Measurements from ENCODE around the gene RHBDF1. TPM values are rescaled to one million over a fixed set of nuclear protein-coding genes. Genes with fewer than 3 reads are reported as not detected.
A peak's percentile ranks its signal among the peaks of the same experiment; 100 is the strongest.

The RHBDF1 gene
- total and polyA plus RNA-seq, 10 donors, result 6.5 to 23.0 (median 10.6) TPM

DNA sequence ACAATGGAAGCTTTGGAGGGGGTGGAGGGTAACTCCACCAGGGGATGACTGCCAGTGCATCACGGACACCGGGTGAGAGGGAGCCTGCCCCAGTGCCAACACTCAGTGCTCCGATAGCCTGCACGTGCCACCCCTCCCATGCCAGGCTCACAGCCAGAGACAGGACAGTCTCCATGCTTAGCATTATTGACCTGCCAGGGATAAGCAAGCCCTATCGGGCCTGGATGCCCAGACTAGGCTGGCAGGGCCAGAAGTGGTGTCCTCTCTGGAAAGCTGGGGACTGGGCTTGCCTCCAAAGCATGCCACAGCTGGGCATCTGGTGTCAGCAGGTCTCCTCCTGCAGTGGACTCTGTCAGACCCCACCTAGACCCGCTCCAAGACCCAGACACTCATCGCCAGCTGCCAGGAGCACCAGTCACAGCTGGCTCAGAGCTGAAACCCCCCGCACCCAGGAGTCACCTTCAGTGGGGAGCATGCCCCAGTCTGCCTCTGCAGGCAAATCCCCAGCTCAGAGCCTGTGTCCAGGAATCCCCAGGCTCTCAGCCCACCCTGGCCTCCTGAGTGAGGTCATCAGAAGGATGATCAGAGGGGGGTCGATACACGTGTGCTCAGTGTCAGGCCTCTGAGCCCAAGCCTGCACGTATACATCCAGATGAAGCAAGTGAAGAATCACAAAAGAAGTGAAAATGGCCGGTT is 1.8 kb upstream of the RHBDF1 start:
- H3K9me3 ChIP-seq, result no peaks in the 10 kb centered on the region
- H3K4me3 ChIP-seq, result no peak overlapping the region
- peaks cover 0 to under 1% (median 0%) of the 10 kb centered on the region in 6 donors for H3K36me3 ChIP-seq
- intact Hi-C loops (cut with DNase I; ENCODE audit: low total_unique reads), result no loop called here
- peaks cover 0 to 40% (median 10%) of the 10 kb centered on the region in 7 donors for H3K27me3 ChIP-seq (replicated peaks in 1 of 7)
- peaks cover 23 to 85% (median 59%) of the 10 kb centered on the region in 6 donors for H3K4me1 ChIP-seq
- H3K27ac ChIP-seq, result peak overlapping the region in 3 of 8 donors; percentile 13 to 94 (median 30)
- TF ChIP-seq POLR2AphosphoS5 (IDR thresholded peaks at IDR 0.05) (no peak), POLR2A (IDR thresholded peaks at IDR 0.05) (no peak)
- TF ChIP-seq, protein P1, sequence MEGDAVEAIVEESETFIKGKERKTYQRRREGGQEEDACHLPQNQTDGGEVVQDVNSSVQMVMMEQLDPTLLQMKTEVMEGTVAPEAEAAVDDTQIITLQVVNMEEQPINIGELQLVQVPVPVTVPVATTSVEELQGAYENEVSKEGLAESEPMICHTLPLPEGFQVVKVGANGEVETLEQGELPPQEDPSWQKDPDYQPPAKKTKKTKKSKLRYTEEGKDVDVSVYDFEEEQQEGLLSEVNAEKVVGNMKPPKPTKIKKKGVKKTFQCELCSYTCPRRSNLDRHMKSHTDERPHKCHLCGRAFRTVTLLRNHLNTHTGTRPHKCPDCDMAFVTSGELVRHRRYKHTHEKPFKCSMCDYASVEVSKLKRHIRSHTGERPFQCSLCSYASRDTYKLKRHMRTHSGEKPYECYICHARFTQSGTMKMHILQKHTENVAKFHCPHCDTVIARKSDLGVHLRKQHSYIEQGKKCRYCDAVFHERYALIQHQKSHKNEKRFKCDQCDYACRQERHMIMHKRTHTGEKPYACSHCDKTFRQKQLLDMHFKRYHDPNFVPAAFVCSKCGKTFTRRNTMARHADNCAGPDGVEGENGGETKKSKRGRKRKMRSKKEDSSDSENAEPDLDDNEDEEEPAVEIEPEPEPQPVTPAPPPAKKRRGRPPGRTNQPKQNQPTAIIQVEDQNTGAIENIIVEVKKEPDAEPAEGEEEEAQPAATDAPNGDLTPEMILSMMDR (IDR thresholded peaks at IDR 0.05 in 8 of 11, conservative IDR thresholded peaks at IDR 0.05 in 3 of 11), result no peak
- DNase-seq, result no peak
- 72 to 90% (median 79%) methylated on average over 10 to 12 of the region's 12 CpGs for WGBS, 5 donors

DNA sequence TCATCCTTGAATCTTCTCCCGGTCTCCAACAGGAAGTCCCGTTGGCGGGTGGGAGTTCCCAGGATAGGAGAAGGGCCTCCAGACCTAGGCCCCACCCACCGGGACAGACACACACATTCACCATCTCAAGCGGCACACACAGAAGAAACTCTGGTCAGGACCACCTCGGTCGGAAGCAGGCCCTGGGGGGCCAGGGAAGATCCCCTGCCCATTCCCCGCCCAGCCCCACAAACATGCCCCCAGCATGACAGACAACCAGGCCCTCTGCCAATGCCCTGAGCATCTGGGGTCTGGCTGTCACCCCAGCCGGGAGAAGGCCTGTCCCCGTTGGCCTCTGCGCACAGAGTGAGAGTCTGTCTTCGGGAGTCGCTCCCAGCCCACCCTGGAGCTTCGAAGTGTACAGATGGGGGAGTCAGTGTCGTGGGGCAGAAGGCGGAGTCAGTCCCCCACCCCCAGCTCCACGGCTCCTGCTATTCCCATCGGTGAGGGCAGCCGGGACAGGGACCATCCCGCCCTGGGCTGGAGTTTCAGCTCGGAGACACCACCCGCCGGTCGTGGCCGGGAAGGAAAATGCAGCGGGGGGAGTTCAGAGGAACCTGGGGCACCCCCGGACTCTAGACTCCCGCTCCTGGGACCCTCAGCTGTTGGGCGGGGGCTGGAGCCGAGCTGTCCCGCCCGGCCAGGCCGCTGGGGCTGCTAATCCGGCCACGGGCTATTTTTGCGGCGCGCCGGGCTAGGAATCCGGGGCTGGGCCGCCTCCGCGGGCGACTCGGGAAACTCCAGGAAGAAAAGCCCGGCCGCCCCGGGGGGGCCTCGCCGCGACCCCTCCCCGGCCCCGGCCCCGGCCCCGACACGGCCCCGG is 660 bp downstream of the RHBDF1 start:
- H3K4me3 ChIP-seq, result peak overlapping the region; percentile 22 to 70 (median 44)
- 16 to 30% (median 25%) methylated on average over 28 to 57 of the region's 57 CpGs for WGBS, 5 donors
- peaks cover 8 to 86% (median 44%) of the 10 kb centered on the region in 6 donors for H3K4me1 ChIP-seq
- H3K27me3 ChIP-seq (replicated peaks in 1 of 7), result peaks cover 0 to 40% (median 10%) of the 10 kb centered on the region in 7 donors
- H3K27ac ChIP-seq, result peak overlapping the region; percentile 19 to 94 (median 76)
- intact Hi-C loops (cut with DNase I; ENCODE audit: low total_unique reads), result no loop called here
- no peaks in the 10 kb centered on the region for H3K36me3 ChIP-seq
- DNase-seq, result no peak
- TF ChIP-seq, protein P1 (IDR thresholded peaks at IDR 0.05 in 8 of 11, conservative IDR thresholded peaks at IDR 0.05 in 3 of 11), result no peak
- TF ChIP-seq POLR2A (IDR thresholded peaks at IDR 0.05), result no peak
- TF ChIP-seq POLR2AphosphoS5 (IDR thresholded peaks at IDR 0.05), result peak; percentile 36 to 61 (median 57)
- H3K9me3 ChIP-seq, result no peaks in the 10 kb centered on the region

DNA sequence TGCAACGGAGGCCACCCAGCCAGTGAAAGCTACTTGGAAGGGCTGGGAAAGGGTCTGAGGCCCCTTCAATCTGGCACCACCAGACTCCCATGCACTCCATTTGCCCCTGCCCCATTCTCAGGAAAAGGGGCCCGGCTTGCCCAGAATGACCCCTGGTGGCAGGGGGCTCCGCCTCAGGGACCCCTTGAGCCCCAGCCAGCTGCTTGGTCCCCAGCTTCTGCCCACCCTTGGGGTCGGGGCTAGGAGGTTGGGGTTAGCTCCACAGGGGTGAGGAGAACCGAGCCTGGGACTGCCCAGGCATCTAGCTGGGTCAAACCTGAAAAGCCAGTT is 1.3 kb downstream of the RHBDF1 start:
- Histone ChIP-seq H3K4me3 (peak overlapping the region in 6 of 8 donors; percentile 36 to 70 (median 47)), H3K9me3 (no peaks in the 10 kb centered on the region), H3K27ac (peak overlapping the region in 6 of 8 donors; percentile 36 to 94 (median 77)), H3K36me3 (no peaks in the 10 kb centered on the region), H3K27me3 (replicated peaks in 1 of 7) (peaks cover 0 to 40% (median 10%) of the 10 kb centered on the region in 7 donors), H3K4me1 (peaks cover 3 to 86% (median 40%) of the 10 kb centered on the region in 6 donors)
- intact Hi-C loops (cut with DNase I; ENCODE audit: low total_unique reads), result no loop called here
- no peak for TF ChIP-seq POLR2A (IDR thresholded peaks at IDR 0.05)
- TF ChIP-seq, protein P1 (IDR thresholded peaks at IDR 0.05 in 8 of 11, conservative IDR thresholded peaks at IDR 0.05 in 3 of 11), result no peak
- TF ChIP-seq POLR2AphosphoS5 (IDR thresholded peaks at IDR 0.05), result no peak
- no peak for DNase-seq
- WGBS, 5 donors, result 70 to 82% (median 76%) methylated on average over 1 to 5 of the region's 5 CpGs

DNA sequence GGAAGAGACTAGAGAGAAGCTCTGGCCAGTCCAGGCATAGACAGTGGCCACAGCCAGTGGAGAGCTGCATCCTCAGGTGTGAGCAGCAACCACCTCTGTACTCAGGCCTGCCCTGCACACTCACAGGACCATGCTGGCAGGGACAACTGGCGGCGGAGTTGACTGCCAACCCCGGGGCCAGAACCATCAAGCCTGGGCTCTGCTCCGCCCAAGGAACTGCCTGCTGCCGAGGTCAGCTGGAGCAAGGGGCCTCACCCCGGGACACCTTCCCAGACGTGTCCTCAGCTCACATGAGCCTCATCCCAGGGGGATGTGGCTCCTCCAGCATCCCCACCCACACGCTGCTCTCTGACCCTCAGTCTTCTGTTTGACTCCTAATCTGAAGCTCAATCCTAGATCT is 3.2 kb downstream of the RHBDF1 start:
- TF ChIP-seq, protein P1 (IDR thresholded peaks at IDR 0.05 in 8 of 11, conservative IDR thresholded peaks at IDR 0.05 in 3 of 11), result no peak
- intact Hi-C loops (cut with DNase I; ENCODE audit: low total_unique reads), result no loop called here
- no peak overlapping the region for H3K27ac ChIP-seq
- peaks cover 3 to 79% (median 40%) of the 10 kb centered on the region in 6 donors for H3K4me1 ChIP-seq
- H3K36me3 ChIP-seq, result peaks cover 0 to 6% (median 0%) of the 10 kb centered on the region in 6 donors
- DNase-seq, result no peak
- H3K9me3 ChIP-seq, result no peaks in the 10 kb centered on the region
- peaks cover 0 to 39% (median 10%) of the 10 kb centered on the region in 7 donors for H3K27me3 ChIP-seq (replicated peaks in 1 of 7)
- 77 to 84% (median 82%) methylated on average over 6 to 8 of the region's 8 CpGs for WGBS, 5 donors
- H3K4me3 ChIP-seq, result no peak overlapping the region
